IMR-90 (cell line): ENCODE data around the gene PDCL3. TPM values are rescaled to one million over a fixed set of nuclear protein-coding genes. Genes with fewer than 3 reads are reported as not detected.
A peak's percentile ranks its signal among the peaks of the same experiment; 100 is the strongest.

Source experiments
- ATAC-seq: fragments of 200-7000 bp; cut with Tn5 transposase; 2 replicates; pipeline ENCODE4 v1.9.1; 2020; ENCODE audit warnings: low read depth, mild to moderate bottlenecking, moderate library complexity
- BruUV-seq: library from RNA; stranded (reverse); fragments of 400-500 nt; replicated peaks from 2 replicates; lab custom pipeline; 2021; lab: Mats Ljungman, UMichigan
- CTCF ChIA-PET: fragments of 300-600 bp; formaldehyde crosslinking; extraction: SDS; loops from one replicate; lab custom pipeline; 2021; ENCODE audit warnings: antibody characterized with exemption; lab: Yijun Ruan, JAX
- POLR2A ChIA-PET: fragments of 300-600 bp; sonication (Branson Sonifier 250); formaldehyde crosslinking; loops from one replicate; lab custom pipeline; 2022; ENCODE audit warnings: antibody characterized with exemption; ENCODE audit not compliant: unreplicated experiment; lab: Charles Lee
- DNase-seq: peaks from one replicate; pipeline ENCODE4 v3.0.0; 2013
- H2AFZ ChIP-seq: replicated peaks from 2 replicates; pipeline ENCODE3; 2013; ENCODE audit warnings: low read length, mild to moderate bottlenecking; ENCODE audit not compliant: poor library complexity
- H2AK5ac ChIP-seq: 2 replicates; pipeline ENCODE4 v1.6.1; 2013; ENCODE audit warnings: low read depth, low read length, inconsistent platforms
- H2AK9ac ChIP-seq: replicated peaks from 2 replicates; pipeline ENCODE3; 2013; ENCODE audit warnings: mild to moderate bottlenecking, low read depth, low read length, moderate library complexity; ENCODE audit not compliant: poor library complexity
- H2BK120ac ChIP-seq: 2 replicates; pipeline ENCODE4 v1.6.1; 2013; ENCODE audit warnings: low read depth, low read length, inconsistent platforms
- H2BK15ac ChIP-seq: 3 replicates; pipeline ENCODE4 v1.6.1; 2013; ENCODE audit warnings: low read depth, low read length, inconsistent platforms
- H2BK20ac ChIP-seq: 2 replicates; pipeline ENCODE4 v1.6.1; 2013; ENCODE audit warnings: low read depth, mild to moderate bottlenecking, inconsistent platforms, low read length, moderate library complexity
- H2BK5ac ChIP-seq: 2 replicates; pipeline ENCODE4 v1.6.1; 2013; ENCODE audit warnings: mild to moderate bottlenecking, low read depth, low read length, inconsistent platforms; ENCODE audit not compliant: poor library complexity, severe bottlenecking
- H3K14ac ChIP-seq: replicated peaks from 2 replicates; pipeline ENCODE4 v1.6.1; 2013; ENCODE audit warnings: low read depth, low read length, inconsistent platforms
- H3K18ac ChIP-seq: 2 replicates; pipeline ENCODE4 v1.6.1; 2013; ENCODE audit warnings: low read depth, low read length, control low read depth
- H3K23ac ChIP-seq: 2 replicates; pipeline ENCODE4 v1.6.1; 2013; ENCODE audit warnings: low read depth, low read length, inconsistent platforms
- H3K27ac ChIP-seq: 2 replicates; pipeline ENCODE4 v1.5.1; 2013; ENCODE audit warnings: mild to moderate bottlenecking, control low read depth, low read length; ENCODE audit not compliant: insufficient read depth
- H3K27me3 ChIP-seq: 2 replicates; pipeline ENCODE4 v1.6.1; 2013; ENCODE audit warnings: low read length; ENCODE audit not compliant: control insufficient read depth, insufficient read depth
- H3K36me3 ChIP-seq: 2 replicates; pipeline ENCODE4 v1.6.1; 2013; ENCODE audit warnings: low read length, mixed read lengths; ENCODE audit not compliant: control insufficient read depth, insufficient read depth
- H3K4ac ChIP-seq: 2 replicates; pipeline ENCODE4 v1.6.1; 2013; ENCODE audit warnings: low read depth, low read length, inconsistent platforms
- H3K4me1 ChIP-seq: 2 replicates; pipeline ENCODE4 v1.6.1; 2013; ENCODE audit warnings: low read length, mixed read lengths; ENCODE audit not compliant: control insufficient read depth, insufficient read depth
- H3K4me2 ChIP-seq: 2 replicates; pipeline ENCODE4 v1.6.1; 2013; ENCODE audit warnings: low read depth, mild to moderate bottlenecking, control low read depth, low read length, moderate library complexity
- H3K4me3 ChIP-seq: 2 replicates; pipeline ENCODE4 v1.5.1; 2013; ENCODE audit warnings: low read depth, mild to moderate bottlenecking, control low read depth, low read length, moderate library complexity; ENCODE audit not compliant: insufficient read depth
- H3K56ac ChIP-seq: 2 replicates; pipeline ENCODE4 v1.6.1; 2013; ENCODE audit warnings: low read length, inconsistent platforms; ENCODE audit not compliant: insufficient read depth; ENCODE audit errors: extremely low read depth
- H3K79me1 ChIP-seq, 2 experiments: 2 replicates each; pipeline ENCODE4 v1.6.1; 2013; ENCODE audit warnings: low read length in 2 of 2, inconsistent platforms in 1 of 2, low read depth in 1 of 2
- H3K9ac ChIP-seq: 2 replicates; pipeline ENCODE4 v1.6.1; 2013; ENCODE audit warnings: low read depth, low read length, control low read depth
- H3K9me1 ChIP-seq: 2 replicates; pipeline ENCODE4 v1.6.1; 2013; ENCODE audit warnings: low read length, inconsistent platforms; ENCODE audit not compliant: insufficient read depth
- H3K9me3 ChIP-seq: 2 replicates; pipeline ENCODE4 v1.6.1; 2013; ENCODE audit warnings: low read length; ENCODE audit not compliant: control insufficient read depth, insufficient read depth
- H4K20me1 ChIP-seq: 2 replicates; pipeline ENCODE4 v1.6.1; 2013; ENCODE audit warnings: low read length, inconsistent platforms; ENCODE audit not compliant: insufficient read depth
- H4K5ac ChIP-seq: 2 replicates; pipeline ENCODE4 v1.6.1; 2013; ENCODE audit warnings: mild to moderate bottlenecking, low read depth, low read length, control low read depth
- H4K8ac ChIP-seq, 2 experiments: 2 replicates each; pipeline ENCODE4 v1.6.1; 2013; ENCODE audit warnings: low read depth in 2 of 2, low read length in 2 of 2, control low read depth in 1 of 2, inconsistent platforms in 1 of 2
- H4K91ac ChIP-seq: 2 replicates; pipeline ENCODE4 v1.6.1; 2013; ENCODE audit warnings: low read depth, low read length, inconsistent platforms; ENCODE audit not compliant: insufficient read depth
- BHLHE40 ChIP-seq: fragments of 150-350 bp; IDR thresholded peaks from 2 replicates; pipeline ENCODE4 v1.6.1; 2016; ENCODE audit warnings: mild to moderate bottlenecking, low read depth, low read length
- MAFK ChIP-seq: IDR thresholded peaks from 2 replicates; pipeline ENCODE4 v1.6.1; 2012; ENCODE audit warnings: low read depth, low read length, improper control_type of control experiment
- RCOR1 ChIP-seq: IDR thresholded peaks from 2 replicates; pipeline ENCODE4 v1.6.1; 2012; ENCODE audit warnings: mild to moderate bottlenecking, low read length, improper control_type of control experiment; ENCODE audit not compliant: insufficient replicate concordance
- WGBS, 2 experiments: methylation state at CpG; one replicate each; pipeline versions ENCODE4 v1.1.5 to v1.1.7; 2013; ENCODE audit warnings: missing lambda C conversion rate in 2 of 2; ENCODE audit not compliant: insufficient read length in 1 of 2; ENCODE audit errors: extremely low coverage in 2 of 2; 5-methylcytosine and 5-hydroxymethylcytosine counted together
- dilution Hi-C: fragments of 300-500 bp; cut with HindIII; formaldehyde crosslinking; loops from one replicate; pipeline ENCODE4 v1.14.3; 2018; ENCODE audit warnings: low sequenced_read_pairs; ENCODE audit not compliant: unreplicated experiment
- in situ Hi-C: fragments of 300-500 bp; cut with MboI; formaldehyde crosslinking; loops from 3 replicates; pipeline ENCODE4 v1.14.3; 2019; ENCODE audit warnings: low sequenced_read_pairs, inconsistent platforms, mixed read lengths
- intact Hi-C: fragments of 100-400 bp; cut with micrococcal nuclease; formaldehyde crosslinking; loops from 2 replicates; pipeline ENCODE4 v1.10.0; 2022
- polyA plus RNA-seq, 3 experiments: library from polyadenylated mRNA; depleted of rRNA; stranded (reverse); fragments of >200 nt; gene quantifications; 2 replicates each; pipeline ENCODE4 v1.2.3, GENCODE V29; 2012; ENCODE audit warnings: low replicate concordance in 1 of 3
- total RNA-seq: library from RNA; depleted of rRNA; stranded (reverse); fragments of >200 nt; gene quantifications from 2 replicates; pipeline ENCODE4 v1.2.3, GENCODE V29; 2012

The PDCL3 gene
- total and polyA plus RNA-seq, 2 of the 4 experiments (the other 2 are of a cell fraction) = 9.5 to 26.4 TPM

- in situ Hi-C loops = no loop called here
- Histone ChIP-seq H3K9me1 (no peaks in the 10 kb centered on the region), H3K79me1 (no peaks in the 10 kb centered on the region), H4K5ac (no peak overlapping the region), H3K56ac (no peak overlapping the region), H3K36me3 (no peaks in the 10 kb centered on the region), H3K9me3 (no peaks in the 10 kb centered on the region; the same call in 1 of the 2 replicates), H3K4me2 (no peak overlapping the region), H3K9ac (no peak overlapping the region), H3K14ac (no peak overlapping the region), H4K8ac (no peak overlapping the region), H3K4me1 (no peaks in the 10 kb centered on the region), H3K4me3 (no peak overlapping the region), H3K4ac (no peak overlapping the region), H2BK120ac (no peak overlapping the region), H3K27me3 (peaks cover 7% of the 10 kb centered on the region), H2AK5ac (no peak overlapping the region), H4K20me1 (no peaks in the 10 kb centered on the region), H2AK9ac (no peak overlapping the region), H3K18ac (no peak overlapping the region), H2BK20ac (no peak overlapping the region), H3K27ac (no peak overlapping the region), H2BK5ac (no peak overlapping the region), H4K91ac (no peak overlapping the region), H3K23ac (no peak overlapping the region), H2BK15ac (no peak overlapping the region), H2AFZ (no peak overlapping the region)
- no TSS peak for BruUV-seq
- CTCF ChIA-PET = no interaction called here
- POLR2A ChIA-PET = interaction anchor here (0.7 kb wide), 1 partner anchor 1359 kb away, joined by 3 read pairs; no protein-coding TSS in a partner anchor
- ATAC-seq (no peak), DNase-seq (no peak)
- intact Hi-C loops = no loop called here
- dilution Hi-C loops = no loop called here
- TF ChIP-seq MAFK (peak; percentile 29; the same call in 1 of the 2 replicates), BHLHE40 (no peak), RCOR1 (no peak)
- no CpG with 5 or more reads among the region's 6 CpGs for WGBS, 2 experiments
Observed at GRCh38 chr2:100542418-100542817, 20.4 kb upstream of the PDCL3 start.
